Measurements from ENCODE around the gene SLC23A2.

The SLC23A2 gene

DNA sequence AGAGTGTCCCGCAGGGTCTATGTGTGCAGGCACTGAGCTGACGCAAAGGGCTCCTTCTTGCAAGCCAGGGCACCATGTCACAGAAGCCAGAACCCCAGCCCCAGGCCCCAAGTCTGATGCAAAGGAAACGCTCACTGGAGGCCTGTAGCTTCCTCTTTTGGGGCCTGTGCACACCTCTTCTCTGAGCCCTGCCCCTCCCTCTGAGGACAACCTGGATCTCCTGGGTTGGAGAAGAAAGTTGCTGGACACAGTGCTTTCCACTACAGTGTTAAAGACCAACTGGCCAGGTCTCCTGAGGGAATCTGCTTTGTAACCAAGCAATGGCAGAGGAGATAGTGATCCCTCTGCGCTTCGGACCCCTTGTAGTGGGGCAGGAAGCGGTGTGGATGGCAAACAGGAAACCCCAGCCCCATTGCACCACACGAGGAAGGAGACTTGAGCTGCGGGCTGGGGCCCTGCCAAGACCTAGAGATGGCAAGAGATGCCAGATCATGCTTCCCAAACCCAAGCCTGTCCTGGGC, 189.6 kb downstream of the SLC23A2 start:
- DNase-seq, result peak; percentile 82

GRCh38 chr20:4811257-4811656, 190.1 kb downstream of the SLC23A2 start:
- DNase-seq, result no peak

DNA sequence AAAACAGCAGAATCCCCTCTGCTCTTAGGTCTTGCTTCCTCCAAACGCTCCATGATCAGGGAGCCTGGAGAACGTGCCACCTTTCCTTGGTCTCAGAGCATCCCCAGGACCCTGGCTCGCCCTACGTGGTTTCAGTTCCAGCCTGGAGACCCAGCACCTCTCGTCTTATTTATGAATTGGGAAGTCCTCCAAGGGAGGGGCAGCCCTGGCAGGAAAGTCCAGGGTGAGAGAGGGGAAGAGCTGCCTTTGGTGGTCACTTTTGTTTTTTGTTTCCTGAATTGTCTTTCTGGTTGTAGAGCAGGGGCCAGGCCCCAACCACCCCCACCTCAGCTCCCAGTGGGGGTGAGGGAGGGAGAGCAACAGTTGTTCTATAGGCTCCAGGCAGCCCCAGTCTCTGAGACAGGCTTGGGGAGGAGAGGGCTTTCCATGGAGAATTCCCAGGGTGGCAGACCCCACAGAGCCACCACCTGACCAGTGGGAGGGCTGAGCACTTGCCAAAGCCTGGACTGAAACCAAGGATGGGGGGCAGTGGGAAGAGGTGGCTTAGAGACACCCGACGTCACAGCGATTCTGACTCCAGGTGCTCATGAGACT, 190.8 kb downstream of the SLC23A2 start:
- DNase-seq, result no peak

DNA sequence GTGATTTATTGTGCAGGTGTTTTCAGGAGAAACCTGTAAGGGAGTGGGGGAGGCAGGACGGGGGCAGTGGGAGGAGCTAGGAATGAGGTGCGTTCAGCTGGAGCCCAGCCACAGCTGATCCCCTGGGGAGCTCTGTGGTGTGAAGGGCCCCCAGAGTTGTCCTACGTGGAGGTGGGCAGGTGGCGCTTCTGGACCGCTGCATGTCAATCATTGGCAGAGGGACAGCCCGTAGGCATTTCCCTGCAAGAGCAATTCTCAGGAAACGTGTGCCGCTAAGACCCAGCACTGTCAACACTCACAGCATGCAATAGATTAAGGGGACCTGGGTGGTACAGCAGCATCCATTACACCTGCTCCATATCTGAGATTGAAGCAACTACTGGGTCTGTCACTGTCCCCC, 191.6 kb downstream of the SLC23A2 start:
- peak; percentile 12 for DNase-seq

DNA sequence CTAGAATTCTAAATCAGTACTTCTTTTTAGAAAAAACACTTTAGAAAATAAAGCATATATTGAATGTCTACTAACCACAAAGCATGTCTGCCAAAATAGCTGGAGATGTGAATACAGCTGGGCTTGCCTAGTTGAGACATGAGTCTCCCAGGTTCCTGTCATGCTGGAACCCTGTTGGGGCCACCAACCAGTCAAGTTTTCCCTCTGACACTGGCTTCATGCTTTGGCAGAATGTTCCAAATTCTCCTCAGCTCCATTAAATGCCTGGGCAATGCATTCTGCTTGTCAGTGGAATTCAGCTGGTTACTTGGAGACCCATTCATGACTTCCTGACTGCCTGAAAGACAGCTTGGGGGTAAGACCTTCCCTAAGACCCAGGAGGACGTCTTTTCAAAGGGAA, 192.4 kb downstream of the SLC23A2 start:
- no peak for DNase-seq

DNA sequence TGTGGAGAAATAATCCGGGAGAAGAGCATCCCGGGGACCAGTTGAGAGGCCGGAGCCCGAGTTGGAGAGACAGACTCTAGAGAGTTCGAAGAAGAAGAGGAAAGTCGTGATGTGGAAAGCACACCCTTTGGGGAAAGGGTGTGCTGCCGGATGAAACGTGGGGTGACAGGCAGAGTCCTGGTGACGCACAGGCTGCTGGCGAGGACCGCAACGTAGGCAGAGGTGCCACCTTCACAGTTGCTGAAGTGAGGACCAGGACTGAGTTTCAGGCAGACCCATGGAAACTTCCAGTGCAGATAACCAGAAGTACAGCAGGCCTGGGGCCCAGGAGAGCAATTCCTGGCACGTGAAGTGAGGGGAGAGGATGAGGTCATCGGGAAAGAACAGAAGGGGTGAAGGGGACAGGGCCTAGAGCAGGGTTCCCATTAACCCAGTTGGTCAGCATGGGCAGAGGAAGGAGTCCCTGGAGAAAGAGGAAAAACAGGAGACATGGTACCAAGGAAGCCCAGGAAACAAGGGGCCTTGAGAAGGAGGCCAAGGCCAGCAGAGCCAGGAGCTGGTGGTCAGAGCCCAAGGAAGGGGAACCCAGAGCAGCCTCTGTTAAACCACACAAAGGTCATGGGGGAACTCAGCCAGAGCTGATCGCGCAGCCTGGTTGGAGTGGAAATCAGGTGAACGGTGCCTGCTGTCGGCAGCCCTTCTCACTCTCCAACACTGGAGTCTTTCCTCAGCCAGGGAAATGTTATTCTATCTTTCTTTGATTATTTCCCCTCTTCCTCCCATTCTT, 195.5 kb downstream of the SLC23A2 start:
- DNase-seq, result no peak

DNA sequence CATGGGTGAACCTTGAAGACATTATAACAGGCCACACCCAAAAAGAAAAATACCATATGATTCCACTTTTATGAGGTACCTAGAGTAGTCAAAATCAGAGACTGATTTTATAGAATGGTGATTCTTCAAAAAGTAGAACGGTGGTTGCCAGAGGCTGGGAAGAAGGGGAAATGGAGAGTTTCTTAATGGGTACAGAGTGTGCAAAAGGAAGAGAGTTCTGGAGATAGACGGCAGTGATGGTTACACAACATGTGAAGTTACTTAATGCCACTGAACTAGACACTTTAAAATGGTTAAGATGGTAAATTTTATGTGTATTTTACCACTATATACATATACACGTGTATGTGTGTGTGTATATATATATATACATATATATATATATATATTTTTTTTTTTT, 198.8 kb downstream of the SLC23A2 start:
- no peak for DNase-seq

Data from CD4-positive, alpha-beta T cell treated with Interleukin-17A for 4 hours (primary cell).